Adrenal gland (tissue), 5 donors: Measurements from ENCODE around the gene PRDM8.

ENCODE experiments used
- POLR2A ChIP-seq, 2 donors: fragments of 450-650 bp; IDR thresholded peaks; one replicate each; pipeline ENCODE4 v1.6.1; 2017; ENCODE audit warnings: antibody characterized with exemption in 2 of 2, mild to moderate bottlenecking in 2 of 2, moderate library complexity in 1 of 2
- TF ChIP-seq, protein P1 (sequence below), 6 experiments: fragments of 450-650 bp in 4 of 6; fragments of 200-600 bp in 2 of 6; sonication (generic) in 1 of 6; IDR thresholded peaks; 1 replicate in 5 of 6; 2 replicates in 1 of 6; pipeline versions ENCODE4 v1.5.1 to v1.8.0; 2016 to 2021; ENCODE audit warnings: antibody characterized with exemption in 6 of 6, mild to moderate bottlenecking in 2 of 6, moderate library complexity in 1 of 6
- donor health status: DM: no; HTN: no; CAD: no.

DNA sequence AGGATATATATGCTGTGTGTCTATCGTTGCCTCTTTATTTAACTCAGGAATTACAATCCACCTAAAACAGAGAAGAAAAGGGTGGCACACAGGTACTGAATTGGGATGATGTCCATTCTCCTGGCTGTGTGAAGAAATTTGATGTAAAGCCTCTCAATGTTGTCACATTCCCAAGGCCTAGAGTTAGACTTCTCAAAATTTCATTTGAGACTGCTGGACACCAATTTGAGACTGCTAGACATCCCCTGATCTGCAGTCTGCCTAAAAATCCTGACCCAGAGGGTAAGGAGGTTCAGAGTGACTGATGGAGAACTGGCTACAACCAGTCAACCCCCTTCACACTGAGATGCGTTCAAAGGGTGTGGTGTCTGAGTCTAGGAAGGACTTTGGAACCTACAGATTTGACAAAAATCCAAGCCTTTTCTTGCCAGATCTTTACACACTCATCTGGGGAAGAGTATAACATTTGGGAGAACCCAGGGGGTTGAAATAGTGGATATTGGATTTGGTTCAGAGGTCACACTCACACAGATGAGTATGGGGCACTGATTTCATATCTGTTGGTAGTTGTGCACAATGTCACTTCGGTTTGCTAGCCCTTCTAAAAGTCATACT lies 4.9 kb upstream of the PRDM8 start:
- TF ChIP-seq, protein P1, sequence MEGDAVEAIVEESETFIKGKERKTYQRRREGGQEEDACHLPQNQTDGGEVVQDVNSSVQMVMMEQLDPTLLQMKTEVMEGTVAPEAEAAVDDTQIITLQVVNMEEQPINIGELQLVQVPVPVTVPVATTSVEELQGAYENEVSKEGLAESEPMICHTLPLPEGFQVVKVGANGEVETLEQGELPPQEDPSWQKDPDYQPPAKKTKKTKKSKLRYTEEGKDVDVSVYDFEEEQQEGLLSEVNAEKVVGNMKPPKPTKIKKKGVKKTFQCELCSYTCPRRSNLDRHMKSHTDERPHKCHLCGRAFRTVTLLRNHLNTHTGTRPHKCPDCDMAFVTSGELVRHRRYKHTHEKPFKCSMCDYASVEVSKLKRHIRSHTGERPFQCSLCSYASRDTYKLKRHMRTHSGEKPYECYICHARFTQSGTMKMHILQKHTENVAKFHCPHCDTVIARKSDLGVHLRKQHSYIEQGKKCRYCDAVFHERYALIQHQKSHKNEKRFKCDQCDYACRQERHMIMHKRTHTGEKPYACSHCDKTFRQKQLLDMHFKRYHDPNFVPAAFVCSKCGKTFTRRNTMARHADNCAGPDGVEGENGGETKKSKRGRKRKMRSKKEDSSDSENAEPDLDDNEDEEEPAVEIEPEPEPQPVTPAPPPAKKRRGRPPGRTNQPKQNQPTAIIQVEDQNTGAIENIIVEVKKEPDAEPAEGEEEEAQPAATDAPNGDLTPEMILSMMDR (IDR thresholded peaks at IDR 0.05): no peak
- no peak for TF ChIP-seq POLR2A (IDR thresholded peaks at IDR 0.05)
